ENCODE results near the gene COG5. TPM values are rescaled to one million over a fixed set of nuclear protein-coding genes. Genes with fewer than 3 reads are reported as not detected.

COG5 gene
- total RNA-seq, 3 donors from 2014 or later = 35.2 to 61.2 (median 38.0) TPM

DNA sequence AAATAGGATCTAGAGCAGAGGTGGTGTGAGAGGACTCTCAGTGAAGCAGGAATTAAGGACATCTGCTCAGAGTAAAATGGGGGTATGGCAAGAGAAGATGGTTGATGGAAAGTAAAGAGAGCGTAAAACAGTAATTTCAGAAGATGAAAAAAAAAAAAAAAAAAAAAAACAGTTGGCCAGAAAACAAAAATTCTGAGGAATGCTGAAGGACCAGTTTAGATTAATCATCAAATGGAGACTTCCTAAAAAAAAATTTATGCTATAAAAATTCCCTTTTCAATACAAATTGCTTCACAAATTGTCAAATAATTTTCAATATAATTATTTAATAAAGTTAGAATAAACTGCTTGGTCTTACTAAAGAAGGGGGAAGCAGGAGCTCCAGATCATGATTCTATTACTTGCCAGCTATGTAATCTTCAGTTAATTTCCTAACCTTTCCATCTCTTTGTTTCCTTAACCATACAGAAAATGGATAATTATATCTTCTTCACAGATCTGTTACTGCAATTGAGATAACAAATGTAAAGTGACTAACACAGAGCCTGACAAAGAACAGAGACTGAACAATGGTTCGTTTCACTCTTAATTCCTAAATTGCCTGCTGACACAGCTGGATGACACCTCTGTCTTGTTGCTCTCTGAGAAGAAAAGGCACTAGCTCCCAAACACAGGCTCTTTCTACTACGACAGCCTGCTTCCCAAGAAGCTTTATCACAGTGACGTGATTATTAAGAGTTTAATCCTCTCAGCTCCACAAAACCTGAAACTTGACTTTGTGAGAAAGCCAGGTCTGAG, 158.8 kb downstream of the COG5 start:
- intact Hi-C loops (cut with DNase I; ENCODE audit: low total_unique reads) = no loop called here
- no peak overlapping the region for H3K27ac ChIP-seq
- no peaks in the 10 kb centered on the region for H3K27me3 ChIP-seq
- TF ChIP-seq CTCF (IDR thresholded peaks at IDR 0.05) (no peak), POLR2AphosphoS5 (IDR thresholded peaks at IDR 0.05) (no peak), POLR2A (IDR thresholded peaks at IDR 0.05) (no peak)
- H3K4me1 ChIP-seq = no peaks in the 10 kb centered on the region
- no peaks in the 10 kb centered on the region for H3K9me3 ChIP-seq
- H3K36me3 ChIP-seq = peaks cover 4% of the 10 kb centered on the region
- DNase-seq (ENCODE audit: low spot score in 2 of 2) = no peak
- H3K4me3 ChIP-seq = no peak overlapping the region

- no peak overlapping the region for H3K4me3 ChIP-seq
- intact Hi-C loops (cut with DNase I; ENCODE audit: low total_unique reads) = no loop called here
- no peak overlapping the region for H3K27ac ChIP-seq
- no peak for DNase-seq (ENCODE audit: low spot score in 2 of 2)
- H3K4me1 ChIP-seq = no peaks in the 10 kb centered on the region
- H3K27me3 ChIP-seq = no peaks in the 10 kb centered on the region
- no peaks in the 10 kb centered on the region for H3K9me3 ChIP-seq
- no peak for TF ChIP-seq POLR2AphosphoS5 (IDR thresholded peaks at IDR 0.05)
- no peak for TF ChIP-seq CTCF (IDR thresholded peaks at IDR 0.05)
- no peak for TF ChIP-seq POLR2A (IDR thresholded peaks at IDR 0.05)
- peaks cover 4% of the 10 kb centered on the region for H3K36me3 ChIP-seq
Measured at GRCh38 chr7:107398161-107398560, 165.6 kb downstream of the COG5 start.

GRCh38 chr7:107396990-107397389, 166.7 kb downstream of the COG5 start:
- no peak for DNase-seq (ENCODE audit: low spot score in 2 of 2)
- Histone ChIP-seq H3K36me3 (peaks cover 4% of the 10 kb centered on the region), H3K27me3 (no peaks in the 10 kb centered on the region), H3K9me3 (no peaks in the 10 kb centered on the region), H3K4me3 (no peak overlapping the region), H3K27ac (no peak overlapping the region), H3K4me1 (no peaks in the 10 kb centered on the region)
- TF ChIP-seq POLR2A (IDR thresholded peaks at IDR 0.05) (no peak), CTCF (IDR thresholded peaks at IDR 0.05) (no peak), POLR2AphosphoS5 (IDR thresholded peaks at IDR 0.05) (no peak)
- intact Hi-C loops (cut with DNase I; ENCODE audit: low total_unique reads) = no loop called here

GRCh38 chr7:107396081-107396480, 167.6 kb downstream of the COG5 start:
- Histone ChIP-seq H3K36me3 (peaks cover 4% of the 10 kb centered on the region), H3K27ac (no peak overlapping the region), H3K27me3 (no peaks in the 10 kb centered on the region), H3K4me1 (no peaks in the 10 kb centered on the region), H3K4me3 (no peak overlapping the region), H3K9me3 (no peaks in the 10 kb centered on the region)
- no peak for DNase-seq (ENCODE audit: low spot score in 2 of 2)
- intact Hi-C loops (cut with DNase I; ENCODE audit: low total_unique reads) = no loop called here
- no peak for TF ChIP-seq POLR2A (IDR thresholded peaks at IDR 0.05)
- TF ChIP-seq CTCF (IDR thresholded peaks at IDR 0.05) = no peak
- no peak for TF ChIP-seq POLR2AphosphoS5 (IDR thresholded peaks at IDR 0.05)

GRCh38 chr7:107394831-107395230, 168.9 kb downstream of the COG5 start:
- Histone ChIP-seq H3K27me3 (no peaks in the 10 kb centered on the region), H3K9me3 (no peaks in the 10 kb centered on the region), H3K4me3 (no peak overlapping the region), H3K27ac (no peak overlapping the region), H3K4me1 (no peaks in the 10 kb centered on the region), H3K36me3 (no peaks in the 10 kb centered on the region)
- intact Hi-C loops (cut with DNase I; ENCODE audit: low total_unique reads) = no loop called here
- DNase-seq (ENCODE audit: low spot score in 2 of 2) = no peak
- no peak for TF ChIP-seq POLR2AphosphoS5 (IDR thresholded peaks at IDR 0.05)
- no peak for TF ChIP-seq POLR2A (IDR thresholded peaks at IDR 0.05)
- TF ChIP-seq CTCF (IDR thresholded peaks at IDR 0.05) = no peak

Measured in breast epithelium (tissue), 4 donors.